ENCODE data around the gene PPP2R2C. TPM values are rescaled to one million over a fixed set of nuclear protein-coding genes. Genes with fewer than 3 reads are reported as not detected.

PPP2R2C gene
- total RNA-seq, 1 experiment from 2014 or later, result 32.9 TPM

GRCh38 chr4:6374575-6374974, 97.8 kb downstream of the PPP2R2C start:
- no peaks in the 10 kb centered on the region for H4K20me1 ChIP-seq (ENCODE audit: insufficient read depth)
- no peaks in the 10 kb centered on the region for H3K79me2 ChIP-seq (ENCODE audit: insufficient read depth, low read length)
- DNase-seq (ENCODE audit: low read depth, low spot score), result no peak
- ATAC-seq, result no peak
- intact Hi-C loops (cut with micrococcal nuclease), result no loop called here
- H3K27me3 ChIP-seq (ENCODE audit: insufficient read depth, low read length), result no peaks in the 10 kb centered on the region
- H3K9me2 ChIP-seq (ENCODE audit: insufficient read depth), result no peaks in the 10 kb centered on the region
- no peak overlapping the region for H3K27ac ChIP-seq (ENCODE audit: low read depth, low read length)
- no peaks in the 10 kb centered on the region for H3K9me3 ChIP-seq (ENCODE audit: control insufficient read depth in 1 of 2, insufficient read depth in 1 of 2, low read depth in 1 of 2, low read length in 2 of 2)
- ChIA-PET CTCF (no interaction called here), RAD21 (ENCODE audit: low non-redundant PET in 1 of 2, low total read pairs in 2 of 2, uncharacterized antibody in 2 of 2, unreplicated experiment in 2 of 2) (no interaction called here), POLR2A (no interaction called here)
- no peak for TF ChIP-seq ATF3 (IDR thresholded peaks at IDR 0.05)
- no peak for TF ChIP-seq TCF7L2 (IDR thresholded peaks at IDR 0.05; ENCODE audit: borderline replicate concordance, extremely low read depth, insufficient read depth, insufficient read length)
- TF ChIP-seq ZBTB33 (IDR thresholded peaks at IDR 0.05; ENCODE audit: extremely low read depth, insufficient replicate concordance, low read length), result no peak
- TF ChIP-seq POLR2AphosphoS5 (IDR thresholded peaks at IDR 0.05; ENCODE audit: low read depth, low read length), result no peak
- no peak overlapping the region for H2AFZ ChIP-seq (ENCODE audit: low read depth, low read length, poor library complexity, severe bottlenecking)
- H3K36me3 ChIP-seq (ENCODE audit: control insufficient read depth in 1 of 2, insufficient read depth in 2 of 2, low read length in 2 of 2), result peaks cover 0 to 5% of the 10 kb centered on the region in 2 experiments; a peak in 1 of 4 replicates
- no peak overlapping the region for H3K4me2 ChIP-seq (ENCODE audit: low read length)
- no peaks in the 10 kb centered on the region for H3K4me1 ChIP-seq (ENCODE audit: control insufficient read depth in 1 of 2, insufficient read depth in 2 of 2, low read length in 2 of 2)
- BruUV-seq (replicated peaks), result no TSS peak
- H3K4me3 ChIP-seq (replicated peaks in 1 of 2; ENCODE audit: low read depth in 1 of 2, low read length in 2 of 2), result no peak overlapping the region
- no peak overlapping the region for H3K9ac ChIP-seq (ENCODE audit: low read length)

- BruUV-seq (replicated peaks), result no TSS peak
- Histone ChIP-seq H3K9me2 (ENCODE audit: insufficient read depth) (no peaks in the 10 kb centered on the region), H3K4me3 (replicated peaks in 1 of 2; ENCODE audit: low read depth in 1 of 2, low read length in 2 of 2) (no peak overlapping the region), H3K79me2 (ENCODE audit: insufficient read depth, low read length) (no peaks in the 10 kb centered on the region), H3K27ac (ENCODE audit: low read depth, low read length) (no peak overlapping the region), H2AFZ (ENCODE audit: low read depth, low read length, poor library complexity, severe bottlenecking) (no peak overlapping the region), H4K20me1 (ENCODE audit: insufficient read depth) (no peaks in the 10 kb centered on the region), H3K36me3 (ENCODE audit: control insufficient read depth in 1 of 2, insufficient read depth in 2 of 2, low read length in 2 of 2) (peaks cover 0 to 5% of the 10 kb centered on the region in 2 experiments; a peak in 1 of 4 replicates), H3K4me2 (ENCODE audit: low read length) (no peak overlapping the region), H3K9ac (ENCODE audit: low read length) (no peak overlapping the region), H3K27me3 (ENCODE audit: insufficient read depth, low read length) (no peaks in the 10 kb centered on the region), H3K9me3 (ENCODE audit: control insufficient read depth in 1 of 2, insufficient read depth in 1 of 2, low read depth in 1 of 2, low read length in 2 of 2) (no peaks in the 10 kb centered on the region), H3K4me1 (ENCODE audit: control insufficient read depth in 1 of 2, insufficient read depth in 2 of 2, low read length in 2 of 2) (no peaks in the 10 kb centered on the region)
- RAD21 ChIA-PET (ENCODE audit: low non-redundant PET in 1 of 2, low total read pairs in 2 of 2, uncharacterized antibody in 2 of 2, unreplicated experiment in 2 of 2), result no interaction called here
- TF ChIP-seq TCF7L2 (IDR thresholded peaks at IDR 0.05; ENCODE audit: borderline replicate concordance, extremely low read depth, insufficient read depth, insufficient read length) (no peak), EZH2phosphoT487 (IDR thresholded peaks at IDR 0.05; ENCODE audit: borderline replicate concordance) (no peak), JUND (IDR thresholded peaks at IDR 0.05) (no peak), CEBPB (IDR thresholded peaks at IDR 0.05; ENCODE audit: low read depth) (no peak), RAD21 (IDR thresholded peaks at IDR 0.05; ENCODE audit: low read depth) (no peak)
- ATAC-seq (no peak), DNase-seq (ENCODE audit: low read depth, low spot score) (no peak)
- intact Hi-C loops (cut with micrococcal nuclease), result no loop called here
- CTCF ChIA-PET, result no interaction called here
- POLR2A ChIA-PET, result interaction anchor here (1.4 kb wide), 1 partner anchor 300 kb away, joined by 4 read pairs; a partner anchor contains a TSS
Observed at GRCh38 chr4:6373541-6374410, 98.6 kb downstream of the PPP2R2C start.

Data from HCT116 (cell line).